GM19035 (cell line): ENCODE results near the gene TOE1.

Source experiments
- ATAC-seq: cut with Tn5 transposase; IDR thresholded peaks from one replicate; pipeline ENCODE4 v1.9.1; 2021; ENCODE audit not compliant: unreplicated experiment

The TOE1 gene

DNA sequence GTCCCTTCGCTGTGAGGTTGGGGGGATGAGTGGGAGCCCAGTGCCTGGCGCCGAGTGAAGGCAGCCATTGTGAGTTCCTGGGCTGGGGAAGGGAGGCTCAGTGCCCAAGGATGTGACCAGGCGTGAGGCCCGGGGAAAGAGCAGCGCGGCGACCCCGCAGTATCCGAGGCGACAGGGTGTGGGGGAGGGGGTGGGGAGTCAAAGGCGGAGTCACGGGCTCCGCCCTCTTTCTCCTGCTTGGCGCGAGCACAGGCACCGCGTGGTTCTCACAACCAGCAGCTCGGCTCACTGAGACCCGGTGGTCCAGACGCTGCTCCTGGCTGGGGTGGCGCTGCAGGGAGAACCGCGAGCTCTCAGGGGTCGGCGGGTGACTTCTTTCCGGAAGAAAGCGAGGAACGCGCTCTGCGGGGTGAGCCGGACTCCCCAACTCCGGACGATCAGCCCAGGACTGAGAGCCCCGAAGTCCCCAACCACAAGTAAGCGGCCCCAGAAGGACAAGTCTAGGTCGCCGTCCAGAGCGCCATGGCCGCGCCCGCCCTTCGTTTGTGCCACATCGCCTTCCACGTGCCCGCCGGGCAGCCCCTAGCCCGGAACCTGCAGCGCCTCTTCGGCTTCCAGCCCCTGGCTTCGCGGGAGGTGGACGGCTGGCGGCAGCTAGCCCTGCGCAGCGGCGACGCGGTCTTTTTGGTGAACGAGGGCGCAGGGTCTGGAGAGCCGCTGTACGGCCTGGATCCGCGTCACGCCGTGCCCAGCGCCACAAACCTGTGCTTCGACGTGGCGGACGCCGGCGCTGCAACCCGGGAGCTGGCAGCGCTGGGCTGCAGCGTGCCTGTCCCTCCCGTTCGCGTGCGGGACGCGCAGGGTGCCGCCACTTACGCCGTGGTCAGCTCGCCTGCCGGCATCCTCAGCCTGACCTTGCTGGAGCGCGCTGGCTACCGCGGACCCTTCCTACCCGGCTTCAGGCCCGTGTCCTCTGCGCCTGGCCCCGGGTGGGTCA is 13.0 kb upstream of the TOE1 start, which contains the start of gene HPDL:
TSS of gene HPDL (plus strand) at position 269 of the 997 bp plus-strand sequence. CDS start at position 523, 254 bp downstream.
- peak; percentile 60 for ATAC-seq

DNA sequence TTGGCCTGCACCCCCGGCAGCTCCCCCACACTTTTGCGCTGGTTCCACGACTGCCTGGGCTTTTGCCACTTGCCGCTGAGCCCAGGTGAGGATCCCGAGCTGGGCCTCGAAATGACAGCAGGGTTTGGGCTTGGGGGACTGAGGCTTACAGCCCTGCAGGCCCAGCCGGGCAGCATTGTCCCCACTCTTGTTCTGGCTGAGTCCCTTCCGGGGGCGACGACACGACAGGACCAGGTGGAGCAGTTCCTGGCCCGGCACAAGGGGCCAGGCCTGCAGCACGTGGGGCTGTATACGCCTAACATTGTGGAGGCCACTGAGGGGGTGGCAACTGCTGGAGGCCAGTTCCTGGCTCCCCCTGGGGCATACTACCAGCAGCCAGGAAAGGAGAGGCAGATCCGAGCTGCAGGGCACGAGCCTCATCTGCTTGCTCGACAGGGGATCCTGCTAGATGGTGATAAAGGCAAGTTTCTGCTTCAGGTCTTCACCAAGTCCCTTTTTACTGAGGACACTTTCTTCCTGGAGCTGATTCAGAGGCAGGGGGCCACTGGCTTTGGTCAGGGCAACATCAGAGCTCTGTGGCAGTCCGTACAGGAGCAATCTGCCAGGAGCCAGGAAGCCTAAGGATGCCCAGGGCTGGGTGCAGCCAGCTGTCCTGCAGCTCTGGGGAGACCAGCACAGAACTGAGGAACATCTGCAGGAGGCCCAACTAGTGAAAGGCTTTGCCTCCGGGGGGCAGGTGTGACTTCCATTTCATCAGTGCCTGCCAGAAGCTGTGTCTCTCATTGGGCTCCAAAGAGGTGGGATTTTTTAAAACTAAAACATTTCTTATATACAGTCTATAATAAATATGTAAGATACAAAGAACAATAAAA is 12.1 kb upstream of the TOE1 start:
- ATAC-seq: no peak

DNA sequence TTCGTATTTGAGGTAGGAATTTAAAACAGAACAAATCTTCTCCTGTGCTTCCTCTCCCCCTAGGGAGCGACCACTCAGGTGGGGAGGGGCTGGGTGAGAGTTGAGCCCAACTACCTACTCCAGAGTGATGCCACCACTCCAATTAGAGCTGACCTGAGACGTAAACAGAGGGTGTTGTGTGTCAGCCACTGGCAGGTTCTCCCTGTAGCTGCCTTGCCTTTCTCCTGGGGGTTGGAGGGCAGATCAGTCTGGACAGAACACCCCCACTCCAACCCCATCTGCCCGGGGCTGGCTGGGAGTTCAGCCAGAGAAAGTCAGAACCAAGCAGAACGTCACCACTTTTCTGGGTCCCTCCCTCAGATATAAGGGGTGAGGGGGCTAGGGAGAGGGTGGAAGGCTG is 11.3 kb upstream of the TOE1 start:
- ATAC-seq: no peak

DNA sequence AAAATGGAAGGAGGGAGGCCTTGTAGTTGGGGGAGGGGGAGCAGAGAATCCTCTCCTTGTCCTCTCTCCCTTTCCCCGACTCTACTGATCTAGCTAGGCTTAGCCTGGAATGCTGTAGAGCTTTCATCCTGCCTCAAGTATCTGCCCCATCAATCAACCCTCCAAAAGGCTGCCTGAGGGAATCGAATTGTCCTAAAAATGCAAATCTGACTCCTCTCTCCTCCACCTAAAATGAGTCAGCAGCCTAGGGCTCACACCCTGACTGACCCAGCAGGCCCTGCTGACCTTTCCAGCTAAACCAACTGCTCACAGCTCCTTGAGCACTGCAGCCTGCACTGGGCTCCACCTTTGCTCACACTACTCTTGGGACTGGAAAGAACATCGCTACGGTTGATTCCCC is 10.5 kb upstream of the TOE1 start:
- no peak for ATAC-seq

DNA sequence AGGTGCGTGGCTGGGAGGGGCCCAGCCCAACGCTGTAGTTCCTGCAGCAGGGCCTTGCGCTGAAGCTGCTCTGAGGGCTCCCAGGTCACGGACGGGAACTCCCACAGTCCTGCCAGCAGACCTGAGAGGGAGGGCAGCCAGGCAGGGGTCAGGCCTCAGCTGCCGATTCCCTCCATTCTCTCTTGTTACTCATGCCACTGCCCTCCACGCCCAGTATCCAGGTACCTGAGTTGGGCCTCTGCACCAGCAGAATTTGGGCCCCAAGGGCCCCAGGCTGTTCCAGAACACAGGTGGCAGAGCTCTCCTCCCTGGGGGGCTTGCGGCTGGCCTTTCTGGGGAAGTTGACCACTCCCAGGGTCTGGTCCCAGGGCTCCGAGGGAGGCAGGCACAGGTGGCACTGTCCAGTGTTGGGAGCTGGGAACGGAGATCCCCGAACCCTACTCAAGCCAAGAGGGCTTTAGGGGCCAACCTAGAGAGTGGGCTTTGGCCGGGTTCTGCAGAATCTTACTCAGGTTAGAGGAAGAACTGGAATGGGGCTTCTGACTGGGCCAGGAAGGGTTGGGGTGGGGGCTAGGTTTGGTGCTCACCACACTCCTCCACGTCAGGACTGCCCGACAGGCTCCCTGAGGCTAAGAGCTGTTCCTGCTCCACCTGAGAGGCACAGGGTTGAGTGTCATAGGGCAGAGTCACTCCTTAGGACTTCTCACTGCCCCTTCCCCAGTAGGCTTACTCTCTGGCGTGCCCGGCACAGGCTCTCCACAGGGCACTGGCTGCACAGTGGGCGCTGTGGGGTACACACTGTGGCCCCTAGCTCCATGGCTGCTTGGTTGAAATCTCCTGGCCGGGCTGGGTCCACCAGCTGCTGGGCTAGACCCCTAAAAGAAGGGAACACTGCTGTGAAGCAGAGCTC is 8.3 kb upstream of the TOE1 start:
- ATAC-seq: no peak

DNA sequence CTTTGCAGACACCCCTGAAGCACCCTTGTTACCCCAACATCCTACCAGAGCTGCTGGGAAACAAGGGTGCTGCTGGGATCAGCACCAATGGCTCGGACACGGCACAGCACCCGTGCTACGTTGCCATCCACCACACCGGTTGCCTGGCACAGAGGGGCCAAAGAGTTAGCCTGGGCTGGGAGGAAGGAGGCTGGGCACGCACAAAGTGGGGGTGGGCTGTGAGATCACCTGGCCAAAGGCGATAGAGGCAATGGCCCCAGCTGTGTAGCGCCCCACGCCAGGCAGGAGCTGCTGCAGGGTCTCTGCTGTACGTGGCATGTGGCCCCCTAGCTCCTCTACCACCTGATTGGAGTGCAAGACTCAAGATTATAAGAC is 7.6 kb upstream of the TOE1 start:
- ATAC-seq: no peak

DNA sequence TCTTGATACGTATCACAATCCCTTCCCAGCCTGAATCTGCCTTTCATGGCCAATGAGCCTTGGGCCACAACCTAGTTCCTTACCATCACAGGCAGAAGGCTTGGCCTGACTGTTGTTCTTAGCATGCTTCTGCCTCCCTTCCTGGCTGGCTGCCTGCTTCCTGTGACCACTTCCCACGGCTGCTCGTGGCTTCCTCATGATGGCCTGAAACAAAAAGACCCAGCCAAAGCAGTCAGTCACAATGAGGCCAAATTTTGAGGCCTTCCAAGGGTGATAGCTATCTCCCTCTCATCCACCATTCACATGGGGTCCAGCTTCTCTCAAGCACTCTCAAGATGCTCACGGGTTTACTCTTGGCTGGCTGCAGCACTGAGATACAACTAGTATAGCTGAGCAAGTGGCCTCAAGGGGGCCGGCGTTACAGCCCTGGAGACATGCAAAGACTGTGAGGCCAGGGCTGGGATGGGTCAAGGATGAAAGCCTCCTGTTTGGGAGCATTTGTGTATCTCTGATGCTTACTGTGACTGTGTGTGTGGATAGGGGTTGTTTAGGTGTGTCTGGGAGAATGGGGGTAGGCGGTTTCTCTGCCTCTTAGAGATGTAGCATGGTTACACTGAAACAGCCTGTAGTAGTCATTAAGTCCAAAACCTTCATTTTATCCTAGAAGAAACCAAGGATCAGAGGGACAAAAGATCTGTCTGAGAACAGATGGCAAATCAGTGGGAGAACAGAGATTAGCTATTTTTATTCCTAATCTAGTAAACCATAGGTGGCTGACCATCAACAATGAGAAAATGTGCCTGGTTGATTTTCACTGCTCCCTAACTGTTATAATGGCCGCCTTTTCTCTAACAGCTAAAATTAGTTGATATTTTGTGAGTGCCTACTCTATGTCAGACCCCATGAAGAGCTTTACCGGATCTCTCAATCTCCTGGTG is 5.4 kb upstream of the TOE1 start:
- no peak for ATAC-seq

DNA sequence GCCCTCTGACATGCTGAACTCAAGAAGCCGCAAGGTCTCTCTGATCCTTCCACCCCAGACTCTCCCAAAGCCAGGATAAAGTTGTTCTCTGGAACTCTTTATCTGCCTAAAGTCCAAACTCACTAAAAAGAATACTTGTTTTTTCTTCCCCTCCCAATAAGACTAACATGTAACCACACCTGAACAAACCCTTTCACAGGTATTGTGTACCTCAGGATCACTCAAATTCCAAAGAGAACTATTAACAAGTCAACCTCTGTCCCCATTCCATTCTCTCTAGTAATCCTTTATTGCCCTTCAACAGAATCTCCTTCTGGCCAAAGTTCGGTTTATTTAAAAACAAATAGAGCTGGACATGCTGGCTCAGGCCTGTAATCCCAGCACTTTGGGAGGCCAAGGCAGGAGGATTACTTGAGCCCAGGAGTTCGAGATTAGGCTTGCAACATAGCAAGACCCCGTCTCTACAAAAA is 4.1 kb upstream of the TOE1 start:
- no peak for ATAC-seq

DNA sequence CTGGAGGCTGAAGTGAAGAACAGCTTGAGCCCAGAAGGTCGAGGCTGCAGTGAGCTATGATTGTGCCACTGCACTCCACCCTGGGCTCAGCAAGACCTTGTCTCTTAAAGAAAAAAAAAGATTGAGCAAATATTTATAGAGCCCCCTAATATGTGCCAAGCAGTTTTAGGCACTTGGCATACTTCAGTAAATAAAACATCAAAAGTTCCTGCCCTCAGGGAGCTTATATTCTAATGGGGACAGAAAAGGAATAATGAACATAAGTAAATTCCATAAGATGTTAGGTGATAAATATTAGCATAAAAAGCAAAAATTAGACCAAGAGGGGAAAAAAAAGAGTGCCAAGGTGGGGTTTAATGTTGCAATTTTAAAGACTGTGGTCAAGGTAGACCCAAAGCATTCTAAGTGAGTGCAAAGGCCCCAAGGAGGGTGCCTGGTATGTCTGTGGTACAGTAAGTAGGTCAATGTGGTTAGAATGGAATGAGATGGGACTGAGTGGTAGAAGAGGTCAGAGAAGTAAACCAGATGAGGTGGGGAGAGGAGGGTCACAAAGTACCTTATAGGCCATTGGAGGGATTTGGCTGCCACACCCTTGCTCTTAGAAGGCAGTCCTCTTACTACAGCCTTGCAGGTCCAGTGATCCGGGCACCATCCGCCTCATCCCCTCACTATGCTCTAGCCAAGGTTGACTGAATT is 2.2 kb upstream of the TOE1 start:
- ATAC-seq: no peak

DNA sequence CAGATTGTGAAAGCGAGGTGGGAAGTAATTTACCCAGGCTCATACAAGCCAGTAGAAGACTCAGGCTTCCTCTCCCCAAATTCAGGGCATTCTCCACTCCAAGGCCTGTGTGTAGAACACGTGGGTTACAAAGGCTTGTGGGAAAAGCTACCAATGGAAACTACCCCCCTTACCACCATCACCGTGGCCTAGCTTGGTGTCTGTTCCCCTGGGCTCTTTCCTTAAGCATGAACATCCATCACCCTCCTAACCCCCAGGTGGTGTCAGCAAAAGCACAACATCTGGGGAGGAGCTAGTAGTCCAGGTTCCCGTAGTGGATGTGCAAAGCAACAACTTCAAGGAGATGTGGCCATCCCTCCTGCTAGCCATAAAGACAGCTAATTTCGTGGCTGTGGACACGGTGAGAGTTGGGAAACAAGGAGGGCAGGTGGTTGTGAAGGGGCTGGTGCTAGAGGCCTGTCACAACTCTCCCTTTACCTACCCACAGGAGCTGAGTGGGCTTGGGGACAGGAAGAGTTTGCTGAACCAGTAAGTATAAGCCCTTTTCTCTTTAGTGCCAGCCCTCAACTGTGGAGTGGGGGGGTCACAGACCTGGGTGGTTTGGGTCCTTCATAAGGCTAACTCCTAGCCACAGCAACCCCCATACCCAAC is 971 bp downstream of the TOE1 start:
- no peak for ATAC-seq

DNA sequence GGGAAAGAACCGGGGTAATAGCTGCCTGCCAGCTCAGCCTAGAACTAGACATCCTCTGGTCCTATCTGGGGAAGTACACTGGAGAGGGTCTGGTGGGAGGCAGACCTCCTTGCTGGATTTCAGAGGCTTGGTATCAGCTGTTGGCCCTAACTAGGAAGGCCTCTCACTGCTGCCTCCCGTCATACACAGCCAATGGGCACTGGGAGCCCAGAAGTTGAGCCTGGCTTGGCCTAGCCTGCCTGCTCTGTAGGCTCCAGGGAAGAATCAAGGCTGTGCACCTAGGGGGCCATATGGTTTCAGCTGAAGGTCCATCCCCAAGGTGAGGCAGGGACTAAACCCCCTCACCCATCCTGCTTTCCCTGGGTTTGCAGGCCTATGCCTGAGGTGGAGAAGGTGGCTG is 4.5 kb downstream of the TOE1 start:
- no peak for ATAC-seq

DNA sequence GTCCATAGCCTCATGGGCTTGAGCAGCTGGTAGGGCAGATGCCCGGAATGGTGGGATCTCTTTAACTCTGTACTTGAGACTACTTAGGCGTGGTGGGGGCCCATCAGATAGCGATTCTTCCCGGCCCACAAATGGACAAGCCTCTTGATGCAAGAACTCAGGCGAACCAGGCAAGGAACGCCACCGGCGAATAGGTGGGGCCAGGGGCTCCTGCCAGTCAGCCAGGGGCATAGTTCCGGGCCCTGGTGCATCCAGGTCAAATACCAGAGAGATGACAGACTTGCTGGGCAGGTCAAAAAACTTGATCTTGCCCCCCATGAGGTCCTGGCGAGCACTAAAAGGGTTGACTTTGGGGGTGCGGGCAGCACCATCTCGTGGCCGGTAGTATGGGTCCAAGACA is 5.0 kb downstream of the TOE1 start:
- ATAC-seq: no peak

DNA sequence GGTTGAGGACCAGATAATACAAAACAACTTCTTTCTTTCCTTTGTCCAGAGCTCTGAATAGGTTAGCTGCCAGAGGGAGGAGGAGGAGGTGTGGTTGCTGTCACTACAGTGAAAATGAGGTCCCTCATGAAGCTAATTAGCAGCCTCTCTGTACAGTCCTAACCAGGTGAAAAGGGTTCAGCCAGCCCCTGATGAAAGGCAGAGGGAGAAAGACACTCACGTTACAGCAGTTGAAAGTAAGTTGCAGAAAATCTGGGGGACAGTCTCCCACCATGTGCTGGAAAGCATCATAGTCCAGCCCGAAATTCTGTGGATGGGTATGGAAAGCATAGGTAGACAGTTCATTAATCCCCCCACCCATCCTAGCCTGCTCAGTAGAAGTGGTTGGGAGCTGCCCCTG is 6.5 kb downstream of the TOE1 start:
- ATAC-seq: no peak

DNA sequence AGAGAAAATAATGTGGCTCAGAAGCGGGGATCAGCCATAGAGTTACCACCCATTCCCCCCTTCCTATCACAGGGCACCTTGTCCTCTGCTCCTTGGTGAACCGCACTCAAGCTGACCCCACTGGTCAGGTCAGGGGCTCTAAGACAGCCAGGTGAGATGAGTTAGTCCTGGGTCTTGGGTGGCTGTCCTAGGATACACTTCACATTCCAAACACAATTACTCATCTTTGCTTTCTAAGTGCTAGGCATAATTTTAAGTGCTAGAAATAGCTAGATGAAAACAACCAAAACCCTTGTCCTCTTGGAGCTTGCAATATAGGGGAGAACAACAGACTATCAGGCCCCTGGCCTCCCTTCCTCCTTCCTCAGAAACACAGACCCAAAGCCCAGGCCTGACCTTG is 8.1 kb downstream of the TOE1 start:
- no peak for ATAC-seq

DNA sequence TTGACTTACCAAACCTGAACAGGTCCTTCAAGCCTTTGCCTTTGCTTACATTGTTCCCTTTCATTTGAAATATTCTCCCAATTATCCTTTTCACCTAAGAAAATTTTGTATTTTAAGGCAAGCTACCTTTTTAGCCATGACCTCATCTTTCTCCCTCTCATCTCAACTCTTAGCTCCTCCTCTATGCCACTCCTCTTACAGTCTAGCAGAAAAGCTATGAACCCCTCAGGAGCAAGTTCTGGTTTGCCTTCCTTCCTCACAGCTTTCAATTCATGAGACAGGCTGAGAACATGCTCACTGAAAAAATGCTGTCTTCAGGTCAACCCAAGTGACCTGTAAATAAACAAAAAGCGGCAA is 8.6 kb downstream of the TOE1 start:
- no peak for ATAC-seq

DNA sequence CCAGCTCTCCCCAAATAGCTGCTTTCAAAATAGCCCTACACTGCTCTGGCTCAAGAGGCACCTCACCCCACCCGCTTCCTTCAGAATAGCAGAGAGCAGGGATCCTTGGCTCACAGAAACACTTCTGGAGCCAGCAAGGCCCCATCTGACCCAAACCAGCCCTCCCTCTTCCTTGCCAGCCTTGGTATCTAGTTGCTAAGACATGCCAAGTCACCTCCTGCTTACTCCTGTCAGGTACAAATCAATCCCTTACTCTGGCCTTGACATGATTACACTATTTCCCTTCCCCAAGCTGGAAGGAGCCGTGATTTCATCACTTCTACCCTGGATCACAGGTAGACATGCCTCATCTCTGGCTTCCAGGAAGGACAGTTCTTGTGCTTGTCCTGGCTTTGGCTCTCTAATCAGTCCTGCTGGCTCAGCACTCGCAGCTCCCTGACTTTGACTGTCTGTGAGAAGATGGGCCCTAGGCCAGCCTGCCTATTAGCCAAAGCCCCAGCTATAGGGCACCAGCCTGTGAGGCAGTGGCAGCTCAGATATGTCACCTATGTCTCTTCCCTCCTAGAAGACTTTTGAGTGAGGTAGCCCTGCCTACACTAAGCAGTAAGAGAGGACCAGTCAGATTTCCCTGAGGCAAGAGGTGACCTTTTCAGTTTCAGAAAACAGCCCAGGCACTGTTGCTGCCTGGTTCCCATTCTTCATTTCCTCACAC is 9.2 kb downstream of the TOE1 start:
- no peak for ATAC-seq

DNA sequence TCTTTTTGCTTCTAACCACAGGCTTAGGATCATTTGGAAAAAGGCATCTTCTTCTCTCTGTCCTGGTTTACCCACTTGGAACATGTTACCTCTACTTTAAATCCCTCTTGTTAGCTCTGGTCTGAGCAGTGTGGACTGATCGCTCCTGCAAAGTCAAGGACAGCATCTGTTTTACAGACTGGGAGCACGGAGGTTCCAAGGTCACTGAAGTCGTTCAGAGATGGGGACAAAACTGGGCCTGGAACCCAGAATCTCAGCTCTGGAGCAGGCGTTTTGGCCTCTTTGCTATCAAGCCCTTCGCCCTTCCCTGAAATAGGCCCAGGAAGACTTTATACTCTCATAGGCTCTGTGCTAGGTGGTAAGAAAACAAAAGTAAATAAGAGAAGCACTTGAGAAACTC is 11.5 kb downstream of the TOE1 start:
- ATAC-seq: no peak

DNA sequence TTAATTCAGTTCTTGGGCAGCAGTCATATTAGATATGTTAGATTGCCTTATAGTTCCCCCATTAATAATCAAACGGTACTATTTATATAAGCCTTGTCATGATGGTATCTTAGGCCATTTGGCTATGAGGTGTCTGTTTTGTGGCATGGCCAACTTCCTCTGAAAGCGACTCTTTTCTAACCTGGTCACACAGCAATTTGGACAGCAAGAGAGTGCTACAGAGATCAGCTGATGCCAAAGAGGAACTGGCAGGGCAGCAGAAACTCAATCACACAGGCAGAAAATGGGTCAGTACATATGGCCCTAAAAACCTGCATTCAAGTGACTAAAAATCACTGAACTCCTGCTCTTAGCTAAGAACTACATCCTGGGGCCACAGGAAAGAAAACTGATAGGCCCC is 13.7 kb downstream of the TOE1 start:
- ATAC-seq: no peak
